Body of pancreas (tissue), 4 donors: Measurements from ENCODE around the gene BORCS6. TPM values are rescaled to one million over a fixed set of nuclear protein-coding genes. Genes with fewer than 3 reads are reported as not detected.
A peak's percentile ranks its signal among the peaks of the same experiment; 100 is the strongest.

Source experiments
- ATAC-seq: fragments of 150-250 bp; one replicate; pipeline ENCODE4 v1.9.1; 2016
- DNase-seq, 4 donors: peaks; one replicate each; pipeline ENCODE4 v3.0.0-alpha.2; 2019
- H3K27ac ChIP-seq, 4 donors: fragments of 200-600 bp; sonication (generic); 1 replicate in 3 of 4; 2 replicates in 1 of 4; pipeline versions ENCODE4 v1.5.1 to v1.6.1; 2016 to 2019; ENCODE audit warnings: mild to moderate bottlenecking in 1 of 4, mixed read lengths in 1 of 4, moderate library complexity in 1 of 4
- H3K27me3 ChIP-seq, 2 donors: fragments of 200-600 bp; sonication (generic); one replicate each; pipeline ENCODE4 v1.6.0; 2016; ENCODE audit warnings: mild to moderate bottlenecking in 1 of 2
- H3K36me3 ChIP-seq, 2 donors: fragments of 200-600 bp; sonication (generic); replicated peaks in 1 of 2; 2 replicates each; pipeline ENCODE4 v1.5.1; 2016; ENCODE audit warnings: low read depth in 2 of 2; ENCODE audit not compliant: insufficient read depth in 1 of 2
- H3K4me1 ChIP-seq: fragments of 200-600 bp; sonication (generic); one replicate; pipeline ENCODE4 v1.6.0; 2016
- H3K4me3 ChIP-seq, 2 donors: fragments of 200-600 bp; sonication (generic); 1 replicate in 1 of 2; 2 replicates in 1 of 2; pipeline ENCODE4 v1.5.1; 2016 to 2019
- H3K9me3 ChIP-seq, 3 donors: fragments of 200-600 bp; sonication (generic); 1 replicate in 2 of 3; 2 replicates in 1 of 3; pipeline ENCODE4 v1.5.1; 2016
- POLR2A ChIP-seq, 3 donors: fragments of 450-650 bp; IDR thresholded peaks; one replicate each; pipeline ENCODE4 v1.6.1; 2016; ENCODE audit warnings: antibody characterized with exemption in 3 of 3, mild to moderate bottlenecking in 2 of 3
- WGBS, 2 donors: methylation state at CpG; one replicate each; pipeline ENCODE4 v1.1.5; 2017; 5-methylcytosine and 5-hydroxymethylcytosine counted together
- intact Hi-C: fragments of 100-400 bp; cut with DNase I; formaldehyde crosslinking; loops from one replicate; pipeline ENCODE4 v1.15.1; 2023
- total RNA-seq, 2 donors: library from RNA; depleted of rRNA; stranded (reverse); fragments of >200 nt; gene quantifications; one replicate each; pipeline ENCODE4 v1.1.0, GENCODE V29; 2016
- TF ChIP-seq, protein P1 (sequence below), 7 experiments: fragments of 450-650 bp in 4 of 7; fragments of 200-600 bp in 3 of 7; sonication (generic) in 3 of 7; IDR thresholded peaks; one replicate each; pipeline ENCODE4 v1.5.1; 2016 to 2019; ENCODE audit warnings: antibody characterized with exemption in 7 of 7

The BORCS6 gene
- total RNA-seq: 10 to 100 TPM; 11.9 to 16.2 TPM

GRCh38 chr17:8189711-8190477, at the start of gene BORCS6:
TSS of gene BORCS6 (minus strand) at chr17:8190180. CDS start at chr17:8190140, 40 bp downstream.
- Histone ChIP-seq H3K27ac (peak within 1 kb of the TSS; percentile 87 to 96 (median 96)), H3K9me3 (no peaks in the 10 kb centered on the region), H3K36me3 (no peaks in the 10 kb centered on the region), H3K4me3 (peak within 1 kb of the TSS; percentile 58 to 75), H3K4me1 (peaks cover 54% of the 10 kb centered on the region), H3K27me3 (no peaks in the 10 kb centered on the region)
- TF ChIP-seq POLR2A (IDR thresholded peaks at IDR 0.05): peak; percentile 59 to 84 (median 76)
- TF ChIP-seq, protein P1, sequence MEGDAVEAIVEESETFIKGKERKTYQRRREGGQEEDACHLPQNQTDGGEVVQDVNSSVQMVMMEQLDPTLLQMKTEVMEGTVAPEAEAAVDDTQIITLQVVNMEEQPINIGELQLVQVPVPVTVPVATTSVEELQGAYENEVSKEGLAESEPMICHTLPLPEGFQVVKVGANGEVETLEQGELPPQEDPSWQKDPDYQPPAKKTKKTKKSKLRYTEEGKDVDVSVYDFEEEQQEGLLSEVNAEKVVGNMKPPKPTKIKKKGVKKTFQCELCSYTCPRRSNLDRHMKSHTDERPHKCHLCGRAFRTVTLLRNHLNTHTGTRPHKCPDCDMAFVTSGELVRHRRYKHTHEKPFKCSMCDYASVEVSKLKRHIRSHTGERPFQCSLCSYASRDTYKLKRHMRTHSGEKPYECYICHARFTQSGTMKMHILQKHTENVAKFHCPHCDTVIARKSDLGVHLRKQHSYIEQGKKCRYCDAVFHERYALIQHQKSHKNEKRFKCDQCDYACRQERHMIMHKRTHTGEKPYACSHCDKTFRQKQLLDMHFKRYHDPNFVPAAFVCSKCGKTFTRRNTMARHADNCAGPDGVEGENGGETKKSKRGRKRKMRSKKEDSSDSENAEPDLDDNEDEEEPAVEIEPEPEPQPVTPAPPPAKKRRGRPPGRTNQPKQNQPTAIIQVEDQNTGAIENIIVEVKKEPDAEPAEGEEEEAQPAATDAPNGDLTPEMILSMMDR (IDR thresholded peaks at IDR 0.05): peak in 2 of 7 experiments; percentile 2 to 13
- ATAC-seq: peak; percentile 76
- intact Hi-C loops: no loop called here
- DNase-seq: peak; percentile 97 to 99 (median 99)
- WGBS, 2 donors: 0 to 1% methylated on average over 17 to 68 of the region's 70 CpGs

GRCh38 chr17:8237886-8238285, 47.9 kb upstream of the BORCS6 start:
- intact Hi-C loops: no loop called here
- DNase-seq: no peak
- no peak overlapping the region for H3K27ac ChIP-seq
- WGBS, 2 donors: 85 to 89% methylated on average over 4 of the region's 4 CpGs
- TF ChIP-seq POLR2A (IDR thresholded peaks at IDR 0.05): no peak
- TF ChIP-seq, protein P1 (IDR thresholded peaks at IDR 0.05): no peak
- ATAC-seq: no peak
- no peaks in the 10 kb centered on the region for H3K4me1 ChIP-seq
- peaks cover 0 to 18% of the 10 kb centered on the region in 2 donors for H3K36me3 ChIP-seq
- H3K9me3 ChIP-seq: no peaks in the 10 kb centered on the region
- no peaks in the 10 kb centered on the region for H3K27me3 ChIP-seq
- H3K4me3 ChIP-seq: no peak overlapping the region

DNA sequence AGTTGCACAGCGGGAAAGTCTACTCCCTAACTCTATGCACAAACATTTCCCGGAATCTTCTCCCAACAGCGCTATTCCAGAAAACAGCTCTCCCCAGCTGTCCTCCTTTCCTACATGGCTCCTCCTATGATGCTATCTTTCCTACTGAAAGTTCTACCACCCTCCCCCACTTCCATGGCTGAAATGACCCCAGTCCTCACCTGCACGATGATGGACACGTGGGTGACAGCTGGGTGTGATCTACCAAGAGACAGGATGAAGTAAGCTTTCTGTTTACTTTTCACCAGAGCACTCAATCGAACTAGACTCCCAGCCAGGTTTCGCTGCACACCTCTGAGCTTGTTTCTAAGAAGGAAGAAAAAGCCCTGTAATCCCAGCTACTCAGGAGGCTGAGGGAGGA, 47.2 kb upstream of the BORCS6 start:
- DNase-seq: no peak
- TF ChIP-seq, protein P1 (IDR thresholded peaks at IDR 0.05): no peak
- no peak for TF ChIP-seq POLR2A (IDR thresholded peaks at IDR 0.05)
- 83 to 85% methylated on average over 7 of the region's 7 CpGs for WGBS, 2 donors
- Histone ChIP-seq H3K27me3 (no peaks in the 10 kb centered on the region), H3K4me3 (no peak overlapping the region), H3K36me3 (peaks cover 0 to 18% of the 10 kb centered on the region in 2 donors), H3K27ac (no peak overlapping the region), H3K4me1 (no peaks in the 10 kb centered on the region), H3K9me3 (no peaks in the 10 kb centered on the region)
- no peak for ATAC-seq
- intact Hi-C loops: no loop called here

GRCh38 chr17:8235676-8236075, 45.7 kb upstream of the BORCS6 start:
- TF ChIP-seq POLR2A (IDR thresholded peaks at IDR 0.05): no peak
- TF ChIP-seq, protein P1 (IDR thresholded peaks at IDR 0.05): no peak
- intact Hi-C loops: no loop called here
- Histone ChIP-seq H3K4me3 (no peak overlapping the region), H3K27ac (no peak overlapping the region), H3K4me1 (no peaks in the 10 kb centered on the region), H3K27me3 (no peaks in the 10 kb centered on the region), H3K9me3 (no peaks in the 10 kb centered on the region), H3K36me3 (peaks cover 11 to 27% of the 10 kb centered on the region in 2 donors)
- ATAC-seq: no peak
- DNase-seq: no peak
- 90 to 95% methylated on average over 7 of the region's 7 CpGs for WGBS, 2 donors
